Trophoblast cell (in vitro differentiated cells and primary cell): ENCODE results near the gene CNTN2.

Experiments used
- DNase-seq, 2 donors: peaks; one replicate each; pipeline ENCODE4 v3.0.0-alpha.2; 2016
- H2AFZ ChIP-seq: 2 replicates; pipeline ENCODE4 v1.6.1; 2013; ENCODE audit warnings: low read length, moderate library complexity, mild to moderate bottlenecking; ENCODE audit not compliant: insufficient read depth, poor library complexity
- H2AK5ac ChIP-seq: 2 replicates; pipeline ENCODE4 v1.6.1; 2013; ENCODE audit warnings: mild to moderate bottlenecking, low read length
- H2BK120ac ChIP-seq: 2 replicates; pipeline ENCODE4 v1.6.1; 2013; ENCODE audit warnings: low read length, mild to moderate bottlenecking, moderate library complexity; ENCODE audit not compliant: insufficient read depth, poor library complexity
- H2BK12ac ChIP-seq: 2 replicates; pipeline ENCODE4 v1.6.1; 2013; ENCODE audit warnings: mild to moderate bottlenecking, low read length, moderate library complexity
- H2BK5ac ChIP-seq: 2 replicates; pipeline ENCODE4 v1.6.1; 2013; ENCODE audit warnings: low read length, low read depth, moderate library complexity, mild to moderate bottlenecking; ENCODE audit not compliant: poor library complexity
- H3K14ac ChIP-seq: 2 replicates; pipeline ENCODE4 v1.6.1; 2013; ENCODE audit warnings: mild to moderate bottlenecking, low read length
- H3K18ac ChIP-seq: 2 replicates; pipeline ENCODE4 v1.6.1; 2013; ENCODE audit warnings: mild to moderate bottlenecking, low read length
- H3K23ac ChIP-seq: 2 replicates; pipeline ENCODE4 v1.6.1; 2013; ENCODE audit warnings: low read length
- H3K27ac ChIP-seq: 2 replicates; pipeline ENCODE4 v1.5.1; 2013; ENCODE audit warnings: low read depth, mild to moderate bottlenecking, inconsistent platforms, low read length, moderate library complexity
- H3K27me3 ChIP-seq: 2 replicates; pipeline ENCODE4 v1.6.1; 2013; ENCODE audit warnings: inconsistent platforms, mild to moderate bottlenecking, low read length, moderate library complexity; ENCODE audit not compliant: insufficient read depth
- H3K36me3 ChIP-seq, 2 experiments: 1 replicate in 1 of 2; 2 replicates in 1 of 2; pipeline ENCODE4 v1.6.1; 2013; ENCODE audit warnings: low read length in 2 of 2, mild to moderate bottlenecking in 2 of 2, moderate library complexity in 1 of 2; ENCODE audit not compliant: insufficient read depth in 2 of 2, control insufficient read depth in 1 of 2
- H3K4ac ChIP-seq: 2 replicates; pipeline ENCODE4 v1.6.1; 2013; ENCODE audit warnings: low read depth, mild to moderate bottlenecking, low read length, moderate library complexity
- H3K4me1 ChIP-seq, 2 experiments: 1 replicate in 1 of 2; 2 replicates in 1 of 2; pipeline ENCODE4 v1.6.1; 2013; ENCODE audit warnings: low read length in 2 of 2, mild to moderate bottlenecking in 2 of 2, moderate library complexity in 1 of 2; ENCODE audit not compliant: insufficient read depth in 2 of 2, control insufficient read depth in 1 of 2
- H3K4me2 ChIP-seq: 2 replicates; pipeline ENCODE4 v1.6.1; 2013; ENCODE audit warnings: inconsistent platforms, mild to moderate bottlenecking, low read length, moderate library complexity
- H3K4me3 ChIP-seq: 2 replicates; pipeline ENCODE4 v1.5.1; 2013; ENCODE audit warnings: mild to moderate bottlenecking, low read depth, low read length, inconsistent platforms
- H3K79me1 ChIP-seq: one replicate; pipeline ENCODE4 v1.6.1; 2013; ENCODE audit warnings: low read length
- H3K79me2 ChIP-seq: 2 replicates; pipeline ENCODE4 v1.6.1; 2013; ENCODE audit warnings: low read length, mild to moderate bottlenecking; ENCODE audit not compliant: control insufficient read depth, insufficient read depth, poor library complexity
- H3K9ac ChIP-seq: 2 replicates; pipeline ENCODE4 v1.6.1; 2013; ENCODE audit warnings: mild to moderate bottlenecking, low read length
- H3K9me3 ChIP-seq: 2 replicates; pipeline ENCODE4 v1.6.1; 2013; ENCODE audit warnings: low read depth, mild to moderate bottlenecking, control low read depth, inconsistent platforms, low read length; ENCODE audit not compliant: insufficient read depth
- H4K12ac ChIP-seq: 2 replicates; pipeline ENCODE4 v1.6.1; 2013; ENCODE audit warnings: low read depth, mild to moderate bottlenecking, low read length, moderate library complexity
- H4K8ac ChIP-seq: 2 replicates; pipeline ENCODE4 v1.6.1; 2013; ENCODE audit warnings: low read depth, mild to moderate bottlenecking, low read length, moderate library complexity
- H4K91ac ChIP-seq: one replicate; pipeline ENCODE4 v1.6.1; 2013; ENCODE audit warnings: low read depth, mild to moderate bottlenecking, low read length, moderate library complexity
- WGBS: extraction: QIAGEN DNeasy Blood & Tissue Kit; methylation state at CpG from one replicate; pipeline ENCODE4 v1.1.7; 2013; ENCODE audit warnings: missing lambda C conversion rate; ENCODE audit not compliant: insufficient read length, insufficient coverage; ENCODE audit errors: extremely low coverage; 5-methylcytosine and 5-hydroxymethylcytosine counted together

Gene CNTN2

GRCh38 chr1:205016584-205016983 is 26.4 kb upstream of the CNTN2 start:
- no peaks in the 10 kb centered on the region for H3K4me1 ChIP-seq
- no peaks in the 10 kb centered on the region for H3K79me1 ChIP-seq
- H3K4ac ChIP-seq = no peak overlapping the region
- H2BK12ac ChIP-seq = no peak overlapping the region
- no peak overlapping the region for H2BK120ac ChIP-seq
- H3K27ac ChIP-seq = no peak overlapping the region
- no peak for DNase-seq
- no peak overlapping the region for H2AFZ ChIP-seq
- H3K27me3 ChIP-seq = no peaks in the 10 kb centered on the region
- no peak overlapping the region for H2AK5ac ChIP-seq
- H3K18ac ChIP-seq = no peak overlapping the region
- H3K23ac ChIP-seq = no peak overlapping the region
- no peak overlapping the region for H3K14ac ChIP-seq
- H3K36me3 ChIP-seq = no peaks in the 10 kb centered on the region
- H4K12ac ChIP-seq = no peak overlapping the region
- H4K8ac ChIP-seq = no peak overlapping the region
- H3K79me2 ChIP-seq = no peaks in the 10 kb centered on the region
- WGBS = no CpG with 5 or more reads among the region's 13 CpGs
- H3K4me2 ChIP-seq = no peak overlapping the region
- no peak overlapping the region for H4K91ac ChIP-seq
- no peaks in the 10 kb centered on the region for H3K9me3 ChIP-seq
- H3K4me3 ChIP-seq = no peak overlapping the region
- no peak overlapping the region for H2BK5ac ChIP-seq
- H3K9ac ChIP-seq = no peak overlapping the region

- WGBS = no CpG with 5 or more reads among the region's 6 CpGs
Measured at GRCh38 chr1:205017001-205017400, 26.0 kb upstream of the CNTN2 start.

GRCh38 chr1:205017766-205018165 is 25.2 kb upstream of the CNTN2 start:
- H2BK5ac ChIP-seq = no peak overlapping the region
- no peak overlapping the region for H2BK120ac ChIP-seq
- H4K8ac ChIP-seq = no peak overlapping the region
- H3K9me3 ChIP-seq = no peaks in the 10 kb centered on the region
- no peaks in the 10 kb centered on the region for H3K4me1 ChIP-seq
- H3K27ac ChIP-seq = no peak overlapping the region
- H2BK12ac ChIP-seq = no peak overlapping the region
- H3K18ac ChIP-seq = no peak overlapping the region
- H3K9ac ChIP-seq = no peak overlapping the region
- H2AK5ac ChIP-seq = no peak overlapping the region
- no peaks in the 10 kb centered on the region for H3K79me2 ChIP-seq
- no peaks in the 10 kb centered on the region for H3K27me3 ChIP-seq
- no peak overlapping the region for H3K14ac ChIP-seq
- H4K12ac ChIP-seq = no peak overlapping the region
- H2AFZ ChIP-seq = no peak overlapping the region
- H3K4me2 ChIP-seq = no peak overlapping the region
- H3K79me1 ChIP-seq = no peaks in the 10 kb centered on the region
- WGBS = no CpG with 5 or more reads among the region's 7 CpGs
- no peak overlapping the region for H3K4ac ChIP-seq
- no peak overlapping the region for H3K23ac ChIP-seq
- H4K91ac ChIP-seq = no peak overlapping the region
- H3K36me3 ChIP-seq = no peaks in the 10 kb centered on the region
- DNase-seq = no peak
- H3K4me3 ChIP-seq = no peak overlapping the region

More at GRCh38 chr1:205017001-205017400, 26.0 kb upstream of the CNTN2 start:
- H2BK12ac ChIP-seq = no peak overlapping the region
- H3K18ac ChIP-seq = no peak overlapping the region
- H3K4ac ChIP-seq = no peak overlapping the region
- no peaks in the 10 kb centered on the region for H3K4me1 ChIP-seq
- no peaks in the 10 kb centered on the region for H3K36me3 ChIP-seq
- H4K12ac ChIP-seq = no peak overlapping the region
- H3K14ac ChIP-seq = no peak overlapping the region
- H2AK5ac ChIP-seq = no peak overlapping the region
- H3K27me3 ChIP-seq = no peaks in the 10 kb centered on the region
- no peak overlapping the region for H2BK5ac ChIP-seq
- no peaks in the 10 kb centered on the region for H3K9me3 ChIP-seq
- H2AFZ ChIP-seq = no peak overlapping the region
- no peaks in the 10 kb centered on the region for H3K79me1 ChIP-seq
- H3K4me3 ChIP-seq = no peak overlapping the region
- no peak overlapping the region for H3K9ac ChIP-seq
- no peak overlapping the region for H3K23ac ChIP-seq
- no peak for DNase-seq
- H3K27ac ChIP-seq = no peak overlapping the region
- H4K8ac ChIP-seq = no peak overlapping the region
- no peak overlapping the region for H2BK120ac ChIP-seq
- H3K79me2 ChIP-seq = no peaks in the 10 kb centered on the region
- H4K91ac ChIP-seq = no peak overlapping the region
- no peak overlapping the region for H3K4me2 ChIP-seq

- no peak overlapping the region for H2BK120ac ChIP-seq
- H3K18ac ChIP-seq = no peak overlapping the region
- H3K4ac ChIP-seq = no peak overlapping the region
- H3K79me1 ChIP-seq = no peaks in the 10 kb centered on the region
- no peaks in the 10 kb centered on the region for H3K36me3 ChIP-seq
- no peaks in the 10 kb centered on the region for H3K79me2 ChIP-seq
- DNase-seq = no peak
- no peaks in the 10 kb centered on the region for H3K4me1 ChIP-seq
- no CpG with 5 or more reads among the region's 2 CpGs for WGBS
- H3K9ac ChIP-seq = no peak overlapping the region
- H2AK5ac ChIP-seq = no peak overlapping the region
- H4K8ac ChIP-seq = no peak overlapping the region
- no peak overlapping the region for H2AFZ ChIP-seq
- no peaks in the 10 kb centered on the region for H3K27me3 ChIP-seq
- H3K9me3 ChIP-seq = no peaks in the 10 kb centered on the region
- no peak overlapping the region for H3K23ac ChIP-seq
- no peak overlapping the region for H3K4me2 ChIP-seq
- no peak overlapping the region for H2BK5ac ChIP-seq
- H4K12ac ChIP-seq = no peak overlapping the region
- no peak overlapping the region for H3K4me3 ChIP-seq
- H3K27ac ChIP-seq = no peak overlapping the region
- no peak overlapping the region for H4K91ac ChIP-seq
- no peak overlapping the region for H2BK12ac ChIP-seq
- H3K14ac ChIP-seq = no peak overlapping the region
Measured at GRCh38 chr1:205018381-205018780, 24.6 kb upstream of the CNTN2 start.
